ENCODE measurements around the gene CD44.

The CD44 gene

GRCh38 chr11:35250192-35250591 lies 111.2 kb downstream of the CD44 start:
- no peak for DNase-seq (ENCODE audit: low read depth)
- no peak overlapping the region for H3K4me3 ChIP-seq (ENCODE audit: low read depth, low read length)
- no peak for TF ChIP-seq CTCF (IDR thresholded peaks at IDR 0.05; ENCODE audit: low read depth, low read length, missing control alignments)

- no peak for DNase-seq (ENCODE audit: low read depth)
- H3K4me3 ChIP-seq (ENCODE audit: low read depth, low read length) = no peak overlapping the region
- no peak for TF ChIP-seq CTCF (IDR thresholded peaks at IDR 0.05; ENCODE audit: low read depth, low read length, missing control alignments)
Measured at GRCh38 chr11:35250621-35251020, 111.7 kb downstream of the CD44 start.

GRCh38 chr11:35253237-35253636 lies 114.3 kb downstream of the CD44 start:
- TF ChIP-seq CTCF (IDR thresholded peaks at IDR 0.05; ENCODE audit: low read depth, low read length, missing control alignments) = no peak
- DNase-seq (ENCODE audit: low read depth) = no peak
- H3K4me3 ChIP-seq (ENCODE audit: low read depth, low read length) = no peak overlapping the region

- TF ChIP-seq CTCF (IDR thresholded peaks at IDR 0.05; ENCODE audit: low read depth, low read length, missing control alignments) = no peak
- DNase-seq (ENCODE audit: low read depth) = no peak
- no peak overlapping the region for H3K4me3 ChIP-seq (ENCODE audit: low read depth, low read length)
Measured at GRCh38 chr11:35255514-35255913, 116.5 kb downstream of the CD44 start.

GRCh38 chr11:35256296-35256695 lies 117.3 kb downstream of the CD44 start:
- no peak for DNase-seq (ENCODE audit: low read depth)
- no peak overlapping the region for H3K4me3 ChIP-seq (ENCODE audit: low read depth, low read length)
- no peak for TF ChIP-seq CTCF (IDR thresholded peaks at IDR 0.05; ENCODE audit: low read depth, low read length, missing control alignments)

- no peak overlapping the region for H3K4me3 ChIP-seq (ENCODE audit: low read depth, low read length)
Measured at GRCh38 chr11:35257281-35257680, 118.3 kb downstream of the CD44 start.

More at GRCh38 chr11:35257281-35257680, 118.3 kb downstream of the CD44 start:
- peak; percentile 47 for DNase-seq (ENCODE audit: low read depth)
- TF ChIP-seq CTCF (IDR thresholded peaks at IDR 0.05; ENCODE audit: low read depth, low read length, missing control alignments) = no peak
